H9 (cell line): ENCODE results near the gene PPARA. TPM values are rescaled to one million over a fixed set of nuclear protein-coding genes. Genes with fewer than 3 reads are reported as not detected.

ENCODE experiments used
- DNase-seq: peaks from one replicate; pipeline ENCODE4 v3.0.0-alpha.2; 2017
- H2AFZ ChIP-seq: one replicate; pipeline ENCODE4 v1.6.1; 2013; ENCODE audit warnings: mild to moderate bottlenecking, low read length, control low read depth, moderate library complexity
- H2AK5ac ChIP-seq: 2 replicates; pipeline ENCODE4 v1.6.1; 2013; ENCODE audit warnings: low read length, control low read depth, mixed read lengths; ENCODE audit not compliant: insufficient read length
- H2BK120ac ChIP-seq: one replicate; pipeline ENCODE4 v1.6.1; 2013; ENCODE audit warnings: low read depth, mild to moderate bottlenecking, low read length, control low read depth, inconsistent platforms; ENCODE audit not compliant: poor library complexity, severe bottlenecking
- H2BK12ac ChIP-seq: 2 replicates; pipeline ENCODE4 v1.6.1; 2013; ENCODE audit warnings: low read length, control low read depth, mixed read lengths, low read depth; ENCODE audit not compliant: insufficient read length
- H2BK15ac ChIP-seq: 2 replicates; pipeline ENCODE4 v1.6.1; 2013; ENCODE audit warnings: low read depth, low read length, control low read depth
- H2BK20ac ChIP-seq: one replicate; pipeline ENCODE4 v1.6.1; 2013; ENCODE audit warnings: low read depth, mild to moderate bottlenecking, low read length, control low read depth, inconsistent platforms; ENCODE audit not compliant: poor library complexity, severe bottlenecking
- H2BK5ac ChIP-seq: 2 replicates; pipeline ENCODE4 v1.6.1; 2013; ENCODE audit warnings: low read length, control low read depth, mixed read lengths; ENCODE audit not compliant: insufficient read length
- H3K14ac ChIP-seq: 2 replicates; pipeline ENCODE4 v1.6.1; 2013; ENCODE audit warnings: low read length, control low read depth; ENCODE audit not compliant: insufficient read depth
- H3K18ac ChIP-seq: 2 replicates; pipeline ENCODE4 v1.6.1; 2013; ENCODE audit warnings: low read depth, mild to moderate bottlenecking, mixed read lengths, low read length, control low read depth; ENCODE audit not compliant: insufficient read length
- H3K23ac ChIP-seq: 2 replicates; pipeline ENCODE4 v1.6.1; 2013; ENCODE audit warnings: low read length, control low read depth, mixed read lengths, low read depth; ENCODE audit not compliant: insufficient read length
- H3K23me2 ChIP-seq: 2 replicates; pipeline ENCODE4 v1.6.1; 2013; ENCODE audit warnings: low read depth, mild to moderate bottlenecking, mixed read lengths, low read length, control low read depth; ENCODE audit not compliant: insufficient read length, poor library complexity, severe bottlenecking
- H3K27ac ChIP-seq: 2 replicates; pipeline ENCODE4 v1.5.1; 2013; ENCODE audit warnings: low read length, control low read depth, mixed read lengths, low read depth; ENCODE audit not compliant: insufficient read length
- H3K27me3 ChIP-seq: 2 replicates; pipeline ENCODE4 v1.6.1; 2013; ENCODE audit warnings: low read length, control low read depth, inconsistent platforms; ENCODE audit not compliant: insufficient read depth
- H3K4ac ChIP-seq: 2 replicates; pipeline ENCODE4 v1.6.1; 2013; ENCODE audit warnings: low read depth, mild to moderate bottlenecking, control low read depth, inconsistent platforms, low read length, moderate library complexity
- H3K4me1 ChIP-seq: 2 replicates; pipeline ENCODE4 v1.6.1; 2013; ENCODE audit warnings: low read length, control low read depth, inconsistent platforms; ENCODE audit not compliant: insufficient read depth
- H3K4me2 ChIP-seq: 2 replicates; pipeline ENCODE4 v1.6.1; 2013; ENCODE audit warnings: low read length, control low read depth, mixed read lengths; ENCODE audit not compliant: insufficient read length, insufficient read depth
- H3K56ac ChIP-seq: 2 replicates; pipeline ENCODE4 v1.6.1; 2013; ENCODE audit warnings: low read depth, mild to moderate bottlenecking, mixed read lengths, low read length, control low read depth; ENCODE audit not compliant: insufficient read length
- H3K79me1 ChIP-seq: 2 replicates; pipeline ENCODE4 v1.6.1; 2013; ENCODE audit warnings: low read depth, mild to moderate bottlenecking, moderate library complexity, low read length, control low read depth, inconsistent platforms; ENCODE audit not compliant: insufficient read depth, poor library complexity, severe bottlenecking
- H3K79me2 ChIP-seq: 2 replicates; pipeline ENCODE4 v1.6.1; 2013; ENCODE audit warnings: low read length, control low read depth, inconsistent platforms; ENCODE audit not compliant: insufficient read depth
- H3K9ac ChIP-seq: 2 replicates; pipeline ENCODE4 v1.6.1; 2013; ENCODE audit warnings: low read length, control low read depth, mixed read lengths; ENCODE audit not compliant: insufficient read length; ENCODE audit errors: extremely low read depth
- H3K9me3 ChIP-seq: one replicate; pipeline ENCODE4 v1.6.1; 2013; ENCODE audit warnings: low read depth, low read length, inconsistent platforms; ENCODE audit not compliant: control insufficient read depth
- H3T11ph ChIP-seq: one replicate; pipeline ENCODE4 v1.6.1; 2013; ENCODE audit warnings: mild to moderate bottlenecking, low read length, control low read depth, inconsistent platforms
- H4K20me1 ChIP-seq: one replicate; pipeline ENCODE4 v1.6.1; 2013; ENCODE audit not compliant: control insufficient read depth, insufficient read length, insufficient read depth
- H4K5ac ChIP-seq: 2 replicates; pipeline ENCODE4 v1.6.1; 2013; ENCODE audit warnings: low read depth, mild to moderate bottlenecking, mixed read lengths, low read length, control low read depth; ENCODE audit not compliant: insufficient read length
- H4K8ac ChIP-seq: replicated peaks from 2 replicates; pipeline ENCODE4 v1.6.1; 2013; ENCODE audit warnings: low read length, control low read depth, mixed read lengths, low read depth; ENCODE audit not compliant: insufficient read length
- H4K91ac ChIP-seq: 2 replicates; pipeline ENCODE4 v1.6.1; 2013; ENCODE audit warnings: low read depth, mild to moderate bottlenecking, moderate library complexity, mixed read lengths, low read length, control low read depth; ENCODE audit not compliant: insufficient read length
- H3K27ac Mint-ChIP-seq, 3 experiments: 2 replicates in 2 of 3; 3 replicates in 1 of 3; pipeline ENCODE4 v1.8.0; 2020 to 2021; ENCODE audit warnings: mixed read lengths in 3 of 3, mild to moderate bottlenecking in 1 of 3, moderate library complexity in 1 of 3
- H3K27me3 Mint-ChIP-seq: 2 replicates; pipeline ENCODE4 v1.8.0; 2021; ENCODE audit warnings: low read depth, mild to moderate bottlenecking, moderate library complexity, mixed read lengths
- H3K36me3 Mint-ChIP-seq, 3 experiments: 2 replicates in 2 of 3; 3 replicates in 1 of 3; pipeline ENCODE4 v1.8.0; 2020 to 2021; ENCODE audit warnings: low read depth in 3 of 3, mixed read lengths in 3 of 3; ENCODE audit not compliant: insufficient read depth in 1 of 3
- H3K4me1 Mint-ChIP-seq, 2 experiments: 2 replicates each; pipeline ENCODE4 v1.8.0; 2020; ENCODE audit warnings: mixed read lengths in 2 of 2
- H3K4me3 Mint-ChIP-seq, 2 experiments: 2 replicates in 1 of 2; 3 replicates in 1 of 2; pipeline ENCODE4 v1.8.0; 2020 to 2021; ENCODE audit warnings: mild to moderate bottlenecking in 2 of 2, mixed read lengths in 2 of 2, moderate library complexity in 1 of 2
- H3K9me3 Mint-ChIP-seq, 2 experiments: 2 replicates in 1 of 2; 3 replicates in 1 of 2; pipeline ENCODE4 v1.8.0; 2020; ENCODE audit warnings: mild to moderate bottlenecking in 2 of 2, mixed read lengths in 2 of 2, moderate library complexity in 1 of 2
- CTCF ChIP-seq: fragments of 200-600 bp; sonication (generic); conservative IDR thresholded peaks from 3 replicates; pipeline ENCODE4 v1.8.0; 2021; ENCODE audit warnings: antibody characterized with exemption, mild to moderate bottlenecking
- WGBS: extraction: QIAGEN DNeasy Blood & Tissue Kit; methylation state at CpG from one replicate; pipeline ENCODE4 v1.1.7; 2013; ENCODE audit warnings: missing lambda C conversion rate, low lambda C conversion rate, mixed read lengths; ENCODE audit not compliant: insufficient read length; ENCODE audit errors: extremely low coverage; 5-methylcytosine and 5-hydroxymethylcytosine counted together
- total RNA-seq: library from RNA; stranded (reverse); gene quantifications from 2 replicates; pipeline ENCODE4 v1.2.1, GENCODE V29; 2021

The PPARA gene
- total RNA-seq, 1 experiment from 2014 or later, result 7.3 TPM

- no peak overlapping the region for H4K8ac ChIP-seq
- H2AK5ac ChIP-seq, result no peak overlapping the region
- no peak for DNase-seq
- H2BK20ac ChIP-seq, result no peak overlapping the region
- no peak overlapping the region for H3K27ac Mint-ChIP-seq
- no peak overlapping the region for H3K4me3 Mint-ChIP-seq
- H3K27me3 Mint-ChIP-seq, result peaks cover 65% of the 10 kb centered on the region
- H3T11ph ChIP-seq, result no peak overlapping the region
- H3K23me2 ChIP-seq, result peaks cover 10% of the 10 kb centered on the region
- no peak overlapping the region for H3K56ac ChIP-seq
- H3K9me3 Mint-ChIP-seq, result no peaks in the 10 kb centered on the region
- H4K20me1 ChIP-seq, result no peaks in the 10 kb centered on the region
- no peak overlapping the region for H2BK15ac ChIP-seq
- no peak overlapping the region for H2BK12ac ChIP-seq
- WGBS, result no CpG with 5 or more reads among the region's 7 CpGs
- H3K36me3 Mint-ChIP-seq, result peaks cover 0 to 2% (median 0%) of the 10 kb centered on the region in 3 experiments; a peak in 2 of 7 replicates
- no peak overlapping the region for H3K27ac ChIP-seq
- no peak overlapping the region for H4K5ac ChIP-seq
- H3K4ac ChIP-seq, result no peak overlapping the region
- no peak overlapping the region for H3K9ac ChIP-seq
- H4K91ac ChIP-seq, result no peak overlapping the region
- H3K23ac ChIP-seq, result no peak overlapping the region
- H3K18ac ChIP-seq, result no peak overlapping the region
- peaks cover 7 to 8% of the 10 kb centered on the region in 2 experiments for H3K4me1 Mint-ChIP-seq
- no peak overlapping the region for H3K4me2 ChIP-seq
- no peak overlapping the region for H2BK5ac ChIP-seq
- H2BK120ac ChIP-seq, result no peak overlapping the region
- H3K27me3 ChIP-seq, result peaks cover 16% of the 10 kb centered on the region; the same call in 1 of the 2 replicates
- no peaks in the 10 kb centered on the region for H3K79me2 ChIP-seq
- no peak overlapping the region; the same call in 1 of the 2 replicates for H3K14ac ChIP-seq
- H3K9me3 ChIP-seq, result no peaks in the 10 kb centered on the region
- H2AFZ ChIP-seq, result no peak overlapping the region
- no peak for TF ChIP-seq CTCF
- no peaks in the 10 kb centered on the region for H3K79me1 ChIP-seq
- H3K4me1 ChIP-seq, result no peaks in the 10 kb centered on the region
Observed at GRCh38 chr22:46147061-46147460, 3.3 kb upstream of the PPARA start.
